Amniotic epithelial cell (primary cell): ENCODE results near the gene MCRIP1.
"Not testable (repeated sequence)": the region's sequence is repeated elsewhere in the genome, so short reads cannot be mapped to it uniquely, and the experiment has no call there.

ENCODE experiments used
- DNase-seq: peaks from one replicate; pipeline ENCODE4 v3.0.0-alpha.2; 2010; ENCODE audit warnings: low read depth

MCRIP1 gene

DNA sequence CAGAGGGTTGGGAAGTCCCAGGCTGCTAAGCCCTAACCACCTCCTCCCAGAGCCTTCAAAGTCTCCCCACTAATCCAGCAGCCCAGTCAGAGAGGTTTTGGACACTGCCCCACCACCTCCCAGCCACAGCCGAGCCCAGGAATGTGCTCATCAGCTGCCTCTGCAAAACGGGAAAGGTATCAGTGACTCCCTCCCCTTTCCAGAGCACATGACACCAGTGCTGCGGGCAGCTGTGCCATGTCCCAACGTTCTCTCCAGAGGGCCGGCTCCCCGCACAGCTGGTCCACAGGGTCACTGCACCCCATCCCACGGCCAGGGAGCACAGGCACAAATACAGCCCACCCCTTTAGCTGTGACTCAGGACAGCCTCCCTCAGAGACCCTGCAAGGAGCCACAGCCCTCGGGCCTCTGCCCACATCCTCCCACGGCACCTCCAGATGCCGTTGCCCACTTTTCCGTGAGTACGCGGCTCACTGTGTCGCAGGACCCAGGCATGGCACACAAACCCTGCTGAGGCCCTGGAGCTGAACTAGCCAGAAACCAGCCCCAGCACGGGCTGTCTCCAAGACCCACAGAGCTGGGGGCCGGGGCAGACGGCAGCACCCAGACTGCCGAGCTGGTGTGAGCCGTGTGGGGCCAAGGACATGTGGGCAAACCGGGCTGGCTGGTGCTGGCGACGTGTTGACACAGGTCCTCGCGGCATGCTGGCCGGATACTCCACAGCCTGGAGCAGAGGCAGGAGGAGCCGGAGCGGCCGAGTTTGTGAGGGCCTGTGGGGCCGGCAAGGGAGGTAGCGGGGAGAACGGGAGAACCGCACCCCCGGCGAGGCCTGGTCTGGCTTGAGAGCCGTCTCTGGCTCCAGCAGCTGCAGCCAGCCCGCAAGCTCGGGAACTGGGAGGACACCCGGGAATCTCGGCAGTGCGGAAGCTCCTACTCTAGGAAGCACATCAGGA lies 8.0 kb upstream of the MCRIP1 start:
- DNase-seq, result no peak

- not testable (repeated sequence) for DNase-seq
These were observed 7.0 kb upstream of the MCRIP1 start for GRCh38 chr17:81840059-81840458.

GRCh38 chr17:81839301-81839700 lies 6.2 kb upstream of the MCRIP1 start:
- DNase-seq, result no peak

GRCh38 chr17:81838753-81839255 lies 5.7 kb upstream of the MCRIP1 start:
- DNase-seq, result no peak

- DNase-seq, result no peak
These were observed 4.5 kb upstream of the MCRIP1 start for GRCh38 chr17:81837641-81838040.

DNA sequence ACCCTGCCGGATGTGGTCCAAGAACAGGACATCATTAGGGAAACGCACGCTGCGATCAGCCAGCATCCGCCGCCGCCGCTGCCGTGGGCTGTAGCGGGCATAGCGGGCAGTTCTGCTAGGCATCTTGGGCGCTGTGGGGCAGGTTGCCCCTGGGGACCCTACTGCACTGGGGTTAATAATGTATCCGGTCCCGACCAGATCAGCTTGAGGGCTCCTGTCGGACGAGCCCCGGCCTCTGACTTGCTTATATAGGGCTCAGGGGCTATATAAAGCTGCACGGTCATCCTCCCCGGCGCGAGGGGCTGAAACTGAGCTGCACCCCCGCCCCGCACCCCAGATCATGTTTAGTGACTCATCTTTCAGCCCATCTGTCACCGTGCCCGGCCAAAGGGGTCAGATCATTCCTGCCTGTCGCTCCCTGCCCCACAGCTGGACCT lies 1.8 kb upstream of the MCRIP1 start, which contains the start of gene PPP1R27:
Gene PPP1R27, minus strand, starts transcription at position 220 of the 437 bp plus-strand sequence. Its CDS starts 97 bp downstream, at position 123.
- no peak for DNase-seq

DNA sequence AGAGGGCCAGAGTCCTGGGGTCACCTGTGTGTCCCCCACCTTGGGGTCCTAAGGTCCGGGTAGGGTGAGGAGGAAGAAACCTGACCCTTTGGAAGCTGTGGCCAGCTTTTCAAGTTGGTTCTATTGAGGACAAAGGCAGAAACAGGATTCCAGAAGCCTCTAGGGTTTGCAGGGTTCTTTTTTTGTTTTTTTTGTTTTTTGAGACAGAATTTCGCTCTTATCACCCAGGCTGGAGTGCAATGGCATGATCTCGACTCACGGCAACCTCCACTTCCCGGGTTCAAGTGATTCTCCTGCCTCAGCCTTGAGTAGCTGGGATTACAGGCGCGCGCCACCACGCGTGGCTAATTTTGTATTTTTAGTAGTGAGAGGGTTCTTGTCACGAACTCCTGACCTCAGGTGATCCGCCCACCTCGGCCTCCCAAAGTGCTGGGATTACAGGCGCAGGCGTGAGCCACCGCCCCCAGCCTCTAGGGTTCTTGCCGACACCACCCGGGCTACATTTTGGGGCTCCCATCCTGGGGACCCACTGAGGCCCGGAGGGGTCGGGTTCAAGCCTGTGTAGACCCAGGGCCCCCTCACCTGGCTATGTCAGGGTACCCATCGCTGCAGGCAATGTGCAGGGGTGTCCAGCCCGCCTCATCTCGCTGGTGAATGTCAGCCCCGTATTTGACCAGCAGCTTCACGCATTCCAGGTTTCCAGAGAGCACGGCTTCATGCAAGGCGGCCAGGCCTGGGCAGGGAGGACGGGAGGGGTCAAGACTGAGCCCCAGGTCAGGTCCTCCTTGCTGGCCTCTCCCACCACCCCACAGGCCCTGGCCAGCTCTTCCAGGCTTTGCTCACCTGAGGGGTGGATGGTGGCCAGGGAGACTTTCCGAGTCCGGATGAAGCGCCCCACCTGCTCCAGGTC lies 1.1 kb upstream of the MCRIP1 start:
- no peak for DNase-seq

DNA sequence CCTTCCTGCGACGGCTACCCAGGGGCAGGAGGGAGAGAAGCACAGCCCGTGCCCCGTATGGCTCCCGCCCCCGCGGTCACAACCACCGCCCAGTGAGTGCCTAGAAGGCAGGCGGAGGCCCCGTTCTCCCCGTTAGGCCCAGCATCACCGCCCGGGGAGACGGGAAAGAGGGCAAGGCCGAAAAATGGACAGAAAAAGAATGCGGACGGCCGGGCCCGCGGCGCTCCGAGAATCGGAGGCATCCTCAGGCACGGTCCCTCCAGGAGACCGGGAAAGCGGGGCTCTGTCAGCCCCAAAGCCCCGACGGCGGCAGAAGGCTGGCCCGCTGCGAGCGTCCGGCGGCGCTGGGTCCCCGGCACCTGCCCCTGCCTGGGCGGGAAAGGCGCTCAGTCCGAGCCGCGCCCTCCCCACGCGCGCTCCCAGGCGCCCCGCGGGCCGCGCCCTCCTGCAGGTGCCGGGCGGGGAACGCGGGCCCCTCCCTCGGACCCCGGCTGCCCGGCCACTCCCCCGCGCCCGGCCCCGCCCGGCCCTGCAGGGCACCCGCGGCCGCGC lies 407 bp downstream of the MCRIP1 start:
- no peak for DNase-seq

- no peak for DNase-seq
These were observed 1.0 kb downstream of the MCRIP1 start for GRCh38 chr17:81831957-81832607.

DNA sequence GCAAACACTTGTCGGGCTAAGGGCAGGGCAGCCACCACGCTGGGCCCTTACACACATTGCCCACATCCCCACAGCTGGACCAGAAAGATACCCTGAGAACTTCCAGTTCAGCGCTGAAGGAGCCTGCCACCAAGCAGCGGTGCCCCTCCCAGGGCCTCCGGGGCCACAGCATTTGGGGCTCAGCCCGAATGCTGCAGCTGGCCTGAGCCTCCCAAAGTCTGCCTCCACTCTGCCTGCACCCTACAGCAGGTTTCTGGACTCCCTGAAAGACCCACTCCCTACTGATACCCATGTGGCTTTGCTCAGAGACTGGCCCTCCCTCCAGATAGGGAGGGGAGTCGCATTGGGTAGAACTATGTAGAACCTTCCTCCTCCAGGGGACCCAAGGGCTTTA lies 1.5 kb downstream of the MCRIP1 start:
- no peak for DNase-seq

GRCh38 chr17:81829858-81830257 lies 3.2 kb downstream of the MCRIP1 start:
- DNase-seq, result no peak

DNA sequence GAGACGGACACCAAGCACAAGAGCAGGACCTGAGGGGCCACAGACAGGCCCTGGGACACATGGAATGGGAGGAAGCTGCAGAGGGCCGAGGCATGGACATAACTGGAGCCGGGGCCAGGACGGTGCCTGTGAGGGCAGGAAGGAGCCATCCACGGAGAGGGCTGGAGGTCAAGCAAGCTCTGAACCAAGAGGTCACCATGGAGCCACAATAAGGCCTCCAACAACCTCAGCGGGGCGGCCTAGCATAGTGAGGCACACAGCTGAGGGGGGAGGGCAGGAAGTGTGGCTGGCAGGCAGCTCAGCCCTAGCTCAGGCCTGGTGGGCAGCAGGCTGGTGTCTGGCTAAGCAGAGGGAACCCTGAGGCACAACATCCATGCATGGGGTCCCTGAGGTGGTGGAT lies 4.4 kb downstream of the MCRIP1 start:
- no peak for DNase-seq

DNA sequence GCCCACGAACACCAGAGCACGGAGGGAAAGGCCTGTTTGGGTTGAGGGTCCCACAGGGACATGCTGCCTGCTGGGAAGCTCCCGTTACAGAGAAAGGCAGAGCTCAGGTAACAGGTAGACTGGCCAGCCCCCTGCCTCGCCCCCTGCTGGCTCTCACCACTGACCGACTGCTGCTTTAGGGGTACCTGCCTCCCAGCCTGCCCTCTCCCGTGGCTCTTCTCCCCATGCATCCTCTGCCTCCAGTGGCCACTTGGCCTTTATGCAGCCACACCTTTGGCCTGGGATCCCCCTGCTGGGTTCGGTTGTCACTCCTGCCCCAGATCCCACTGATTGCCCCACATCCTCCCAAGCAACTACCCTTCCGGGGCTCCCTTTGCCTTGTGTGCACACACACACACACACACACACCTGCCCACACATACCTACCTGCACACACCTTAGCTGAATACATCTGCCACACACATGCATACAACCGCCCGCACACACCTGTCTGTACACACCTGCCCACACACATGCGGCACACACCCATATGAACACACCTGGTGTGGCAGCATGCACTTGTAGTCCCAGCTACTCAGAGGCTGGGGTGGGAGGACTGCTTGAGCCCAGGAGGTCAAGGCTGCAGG lies 7.1 kb downstream of the MCRIP1 start:
- no peak for DNase-seq

DNA sequence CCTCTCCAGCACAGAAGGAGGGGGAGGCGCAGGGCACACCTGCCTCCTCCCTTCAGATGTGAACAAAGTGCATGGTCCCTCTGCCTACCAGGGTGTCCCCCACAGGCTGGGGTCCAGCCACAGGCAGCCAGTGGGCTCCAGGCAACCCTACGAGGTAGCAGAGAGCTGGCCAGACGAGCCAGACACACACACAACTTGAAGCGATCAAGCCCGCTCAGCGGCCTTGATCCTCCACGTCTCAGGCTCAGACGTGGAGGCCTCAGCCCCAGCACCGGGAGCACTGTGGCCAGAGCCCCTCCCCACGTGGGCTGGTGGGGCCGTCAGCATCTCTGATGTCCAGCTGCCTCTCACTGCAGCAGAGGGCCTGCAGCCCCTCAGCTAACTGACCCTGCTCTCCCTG lies 8.5 kb downstream of the MCRIP1 start:
- no peak for DNase-seq

- no peak for DNase-seq
These were observed 9.1 kb downstream of the MCRIP1 start for GRCh38 chr17:81823820-81824550.

- no peak for DNase-seq
These were observed 9.9 kb downstream of the MCRIP1 start for GRCh38 chr17:81822996-81823819.

- no peak for DNase-seq
These were observed 10.8 kb downstream of the MCRIP1 start for GRCh38 chr17:81822312-81822637.

DNA sequence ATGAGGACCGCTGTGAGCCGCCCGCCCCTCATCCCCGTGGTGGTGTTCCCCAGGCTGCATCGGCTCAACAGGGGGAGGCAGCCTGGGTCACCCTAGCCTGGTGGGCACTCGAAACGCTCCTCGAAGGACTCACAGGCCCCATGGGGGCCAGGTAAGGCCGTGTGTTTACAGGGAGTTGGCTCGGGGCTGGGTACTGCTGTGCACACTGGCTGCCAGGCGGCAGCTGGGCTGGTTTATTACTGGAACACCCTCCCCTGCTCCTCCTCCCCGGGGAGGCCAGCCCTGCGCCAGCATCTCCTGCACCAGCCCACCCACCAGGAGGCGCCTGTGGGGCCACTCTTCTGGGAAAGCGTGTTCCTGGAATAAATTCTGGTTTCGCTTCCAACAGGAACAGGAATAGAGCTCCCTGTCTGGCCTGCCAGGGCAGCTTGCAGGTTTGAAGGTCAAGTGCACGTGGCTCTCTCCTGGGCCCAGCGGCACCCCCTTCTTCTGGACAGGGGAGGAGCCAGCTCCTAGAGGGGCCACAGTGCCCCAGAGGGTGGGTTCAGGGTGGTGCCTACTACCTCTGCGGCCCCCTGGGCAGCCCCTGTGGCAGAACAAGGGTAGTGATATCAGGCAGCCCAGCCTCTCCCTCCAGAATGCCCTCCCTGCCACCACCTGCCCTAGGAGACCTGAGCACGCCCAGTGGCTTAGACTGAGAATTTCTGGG lies 11.3 kb downstream of the MCRIP1 start:
- peak; percentile 81 for DNase-seq

DNA sequence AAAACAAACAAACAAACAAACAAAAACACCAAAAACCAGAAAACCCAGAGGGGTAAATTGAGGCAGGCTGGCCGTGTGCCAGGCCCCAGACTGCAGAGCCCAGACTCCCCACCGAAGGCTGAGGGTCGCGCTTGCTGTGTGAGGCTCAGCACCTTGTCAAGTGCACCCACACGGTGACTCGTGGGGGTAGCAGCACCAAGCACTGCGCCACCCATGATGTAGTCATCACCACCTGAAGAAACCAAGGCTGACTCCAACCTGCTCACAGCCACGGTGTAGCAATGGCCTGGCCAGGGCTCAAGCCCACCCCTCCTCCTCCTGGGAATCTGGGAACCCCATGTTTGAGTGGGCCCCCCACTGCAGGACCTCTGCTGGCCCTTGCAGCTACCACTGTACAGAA lies 11.9 kb downstream of the MCRIP1 start:
- DNase-seq, result peak; percentile 45
